GM19372 (cell line): ENCODE data around the gene RSPRY1.
"Not testable (repeated sequence)": the region's sequence is repeated elsewhere in the genome, so short reads cannot be mapped to it uniquely, and the experiment has no call there.

Source experiments
- ATAC-seq: cut with Tn5 transposase; IDR thresholded peaks from one replicate; pipeline ENCODE4 v1.9.1; 2021; ENCODE audit warnings: mild to moderate bottlenecking, low read depth, moderate library complexity; ENCODE audit not compliant: unreplicated experiment

The RSPRY1 gene

DNA sequence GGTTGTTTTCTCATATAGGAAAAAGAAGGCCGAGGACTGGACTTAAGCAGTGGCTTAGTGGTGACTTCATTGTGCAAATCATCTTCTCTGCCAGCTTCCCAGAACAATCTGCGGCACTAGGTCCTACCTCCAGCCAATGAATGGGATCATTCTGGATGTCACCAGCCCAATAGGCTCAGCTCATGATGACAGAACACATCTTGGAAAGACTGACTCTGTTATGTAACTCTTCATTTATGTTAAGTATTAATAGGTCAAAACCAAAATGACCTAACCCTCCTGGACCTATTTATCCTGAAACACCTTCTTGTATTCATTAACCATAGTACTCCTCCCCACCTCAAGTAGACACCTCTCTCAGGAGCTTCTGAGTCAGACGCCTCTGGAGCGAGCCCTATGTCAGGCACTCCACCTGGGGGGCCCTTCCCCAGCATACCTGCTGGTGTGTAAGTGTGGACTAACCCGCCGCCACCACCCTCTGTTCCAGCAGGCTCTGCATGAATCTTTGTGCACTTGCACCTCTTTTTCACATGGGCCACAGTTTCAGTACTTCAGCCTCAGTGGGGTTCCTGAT, 66.1 kb downstream of the RSPRY1 start:
- ATAC-seq, result no peak

DNA sequence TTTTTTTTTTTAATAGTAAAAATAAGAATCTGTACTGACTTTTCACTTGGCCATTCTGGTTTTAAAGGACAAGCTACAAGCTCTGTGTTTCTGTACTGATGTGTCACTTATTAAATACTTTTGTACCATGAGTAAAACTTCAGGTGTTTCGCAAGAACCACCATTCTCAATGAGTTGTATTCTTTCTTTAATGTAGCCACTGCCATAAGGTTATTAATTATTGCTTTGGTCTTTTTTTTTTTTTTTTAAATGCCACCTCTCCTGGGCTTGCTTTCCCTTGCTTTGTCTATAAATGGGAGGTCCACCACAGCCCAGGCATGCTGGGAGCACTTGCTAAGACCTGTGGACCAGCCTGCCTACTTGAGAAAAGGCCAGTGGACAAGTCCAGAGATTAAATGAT, 67.3 kb downstream of the RSPRY1 start:
- no peak for ATAC-seq

DNA sequence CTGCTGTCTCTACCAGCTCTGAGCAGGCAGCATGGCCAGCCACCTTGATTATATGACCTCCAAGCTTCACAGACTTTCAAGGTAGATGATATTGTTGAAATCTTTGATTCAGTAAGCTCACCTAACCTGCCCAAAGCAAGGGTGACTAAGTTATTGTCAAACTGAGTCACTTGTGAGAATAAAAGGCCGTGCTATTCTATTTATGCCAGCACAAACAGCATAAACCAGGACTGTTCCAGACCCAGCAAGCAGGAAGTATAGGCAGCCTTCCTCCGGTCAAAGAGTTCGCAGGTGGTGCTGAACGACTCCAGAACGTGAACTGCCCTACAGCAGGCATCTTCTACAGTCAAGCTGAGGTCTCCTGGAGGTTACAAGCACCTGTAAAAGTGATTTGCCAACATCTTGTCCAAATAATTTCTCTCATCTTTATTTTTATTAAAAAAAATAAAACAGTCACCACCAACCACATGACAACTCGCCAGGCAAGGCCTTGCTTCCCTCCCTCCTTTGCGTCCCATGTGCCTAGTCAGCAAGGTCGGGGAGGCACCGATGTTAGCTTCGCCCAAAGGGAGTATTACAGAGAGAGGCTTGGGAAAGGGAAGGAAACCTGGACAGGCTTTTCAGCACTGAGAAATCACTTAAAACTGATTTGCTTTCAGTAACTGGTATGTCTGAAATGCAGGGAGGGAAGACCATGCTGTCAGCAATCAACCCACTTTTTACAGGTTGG, 69.7 kb downstream of the RSPRY1 start:
- ATAC-seq, result no peak

DNA sequence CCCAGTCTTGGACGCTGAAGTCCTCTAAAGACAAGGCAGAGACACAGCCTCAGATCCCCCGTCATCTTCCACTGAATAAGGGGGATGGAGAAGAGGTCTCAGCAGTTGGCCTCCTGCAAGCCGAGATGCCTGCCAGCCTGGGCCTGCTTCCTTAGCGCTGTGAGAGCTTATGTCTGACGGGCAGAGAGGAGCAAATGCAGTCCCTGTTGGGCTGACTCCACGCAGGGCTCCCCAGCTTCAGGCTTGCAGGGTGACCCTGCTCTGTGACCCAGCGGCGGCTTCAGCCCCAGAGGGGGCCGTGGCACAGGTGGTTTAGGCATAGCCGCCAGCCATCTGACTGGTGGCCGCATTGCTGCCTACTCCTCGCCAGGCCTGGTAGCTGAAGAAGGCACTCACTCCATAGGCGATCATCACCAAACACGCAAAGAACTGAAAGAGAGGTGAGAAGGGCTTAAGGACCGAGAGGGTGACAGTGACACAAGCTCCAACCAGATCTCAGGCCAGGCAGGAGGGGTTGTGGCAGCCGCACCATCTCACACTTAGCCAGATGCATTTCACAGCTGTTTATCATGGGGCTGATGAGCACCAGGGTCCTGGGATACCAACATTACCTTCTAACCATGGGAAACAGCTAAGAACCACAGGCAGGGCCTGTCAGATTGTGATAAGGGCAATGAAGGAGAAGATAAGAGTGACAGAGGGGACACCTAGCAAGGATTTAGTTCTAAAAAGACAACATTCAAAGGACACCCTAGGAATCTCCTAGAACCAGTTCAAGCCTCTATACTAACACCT, 70.7 kb downstream of the RSPRY1 start:
- ATAC-seq, result no peak

DNA sequence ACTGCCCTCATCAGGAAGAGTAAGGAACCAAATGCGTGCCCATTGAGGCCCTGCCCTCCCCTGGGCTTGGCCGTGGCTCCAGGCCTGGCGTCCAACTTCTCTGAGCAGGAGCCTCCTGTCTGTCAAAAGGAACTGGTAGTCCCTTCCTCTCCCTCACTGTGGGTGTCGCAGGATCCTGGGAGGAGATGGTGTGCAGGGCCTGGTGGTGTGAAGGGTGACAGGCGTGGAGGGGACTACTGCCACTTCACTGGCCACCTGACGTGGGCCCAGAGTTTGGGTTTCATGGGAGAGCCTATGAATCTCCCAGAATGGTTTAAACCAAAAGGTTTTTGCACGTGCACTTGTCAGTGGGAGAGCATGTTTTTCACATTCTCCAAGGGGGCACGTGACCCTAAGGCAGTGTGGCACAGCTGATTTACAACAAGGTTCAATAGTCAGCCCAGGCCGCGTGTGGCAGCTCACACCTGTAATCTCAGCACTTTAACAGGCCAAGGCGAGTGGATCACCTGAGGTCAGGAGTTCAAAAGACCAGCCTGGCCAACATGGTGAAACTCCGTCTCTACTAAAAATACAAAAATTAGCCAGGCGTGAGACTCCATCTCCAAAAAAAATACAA, 71.4 kb downstream of the RSPRY1 start:
- no peak for ATAC-seq

DNA sequence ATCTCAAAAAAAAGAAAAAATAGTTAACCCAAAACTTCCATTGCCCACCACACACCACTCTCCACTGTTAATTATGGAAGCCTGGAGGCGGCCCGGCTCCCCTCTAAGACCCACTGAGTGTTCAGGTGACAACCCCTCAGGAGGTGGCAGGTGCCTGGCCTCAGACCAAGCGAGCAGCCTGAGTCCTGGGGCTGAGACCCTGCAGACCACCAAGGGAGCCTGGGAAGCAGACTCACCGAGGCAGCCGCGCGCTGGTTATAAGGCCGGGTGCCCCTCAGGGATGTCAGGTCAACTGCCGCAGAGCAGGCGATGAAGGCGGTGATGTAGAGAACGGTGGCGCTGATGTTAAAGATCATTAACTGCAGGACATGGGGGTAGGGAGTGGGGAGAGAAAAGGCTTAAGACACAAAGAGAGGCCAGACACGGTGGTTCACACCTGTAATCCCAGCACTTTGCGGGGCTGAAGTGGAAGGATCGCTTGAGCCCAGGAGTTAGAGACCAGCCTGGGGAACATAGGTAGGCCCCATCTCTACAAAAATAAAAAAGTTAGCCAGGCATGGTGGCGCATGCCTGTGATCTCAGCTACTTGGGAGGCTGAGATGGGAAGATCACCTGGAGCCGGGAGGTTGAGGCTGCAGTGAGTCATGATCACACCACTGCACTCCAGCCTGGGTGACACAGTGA, 72.2 kb downstream of the RSPRY1 start:
- no peak for ATAC-seq

DNA sequence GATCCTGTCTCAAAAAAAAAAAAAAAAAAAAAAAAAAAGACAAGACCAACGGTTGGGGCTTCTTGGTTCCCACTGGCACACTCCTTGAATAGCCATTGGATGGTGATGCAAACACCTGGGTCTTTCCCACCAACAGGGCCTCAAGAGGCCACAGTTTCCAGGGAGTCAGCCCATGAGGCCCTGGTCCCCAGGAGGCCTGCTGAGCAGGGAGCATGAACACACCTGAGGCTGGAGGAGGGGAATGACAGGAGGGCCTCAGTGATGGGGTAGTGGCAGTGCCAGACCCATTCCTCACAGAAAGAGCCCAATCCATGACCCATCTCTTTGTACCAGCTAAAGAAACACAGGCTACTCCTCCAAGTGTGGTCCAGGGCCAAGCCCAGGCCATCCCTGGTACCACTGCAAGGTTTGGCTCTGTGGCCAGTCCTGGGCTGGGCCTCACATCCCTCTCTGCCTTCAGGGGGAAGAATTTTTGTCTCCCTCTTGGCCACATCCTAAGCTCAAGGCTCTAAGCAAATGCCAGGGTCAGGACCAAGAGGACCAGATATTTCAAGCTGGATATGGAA, 72.9 kb downstream of the RSPRY1 start:
- no peak for ATAC-seq

DNA sequence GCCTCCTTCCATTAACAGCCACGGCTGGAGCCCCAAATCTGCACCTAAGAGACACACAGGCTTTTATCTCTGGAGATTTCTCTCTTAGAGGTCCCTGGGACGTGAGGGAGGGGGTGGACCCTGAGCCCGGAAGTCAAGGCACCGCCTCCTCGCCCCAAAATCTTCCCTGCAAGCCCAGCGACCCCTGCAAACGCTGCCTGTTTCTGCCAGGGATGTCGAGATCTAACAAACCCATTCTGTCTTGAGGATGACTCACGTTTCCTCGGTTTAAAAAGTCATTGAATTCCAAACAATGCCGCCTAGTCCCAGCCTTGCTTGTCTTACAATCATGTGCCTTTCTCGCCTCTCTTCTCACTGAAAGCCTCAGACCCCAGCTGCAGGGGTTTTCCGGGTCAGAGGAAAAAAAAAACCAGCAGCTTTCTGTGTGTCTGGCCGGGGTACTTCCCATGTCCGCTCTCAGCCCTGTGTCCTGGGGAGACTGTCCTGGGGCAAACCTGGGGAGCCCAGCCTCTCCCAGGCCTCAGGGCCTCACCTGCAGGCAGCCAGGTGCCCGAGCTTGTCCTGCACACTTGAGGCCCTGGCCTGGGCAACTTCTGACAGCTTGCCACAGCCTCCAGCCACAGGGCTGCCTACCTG, 74.3 kb downstream of the RSPRY1 start:
- ATAC-seq, result no peak

DNA sequence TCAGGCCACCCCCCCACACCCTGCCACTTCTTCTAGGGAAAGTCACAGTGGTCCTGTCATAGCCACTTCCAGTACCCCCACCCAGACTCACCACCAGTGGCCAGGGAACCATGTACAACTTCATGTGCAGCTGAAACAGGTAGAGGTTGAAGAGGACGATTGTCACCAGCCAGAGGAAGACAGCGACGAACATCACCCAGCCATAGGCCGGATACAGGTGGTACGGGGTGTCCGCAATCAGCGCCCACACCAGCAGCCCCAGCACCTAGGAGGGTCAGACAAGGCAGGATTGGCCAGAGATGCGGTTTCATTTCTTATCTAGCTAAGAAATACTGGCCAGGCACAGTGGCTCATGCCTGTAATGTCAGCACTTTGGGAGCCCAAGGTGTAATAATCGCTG, 75.7 kb downstream of the RSPRY1 start:
- no peak for ATAC-seq

DNA sequence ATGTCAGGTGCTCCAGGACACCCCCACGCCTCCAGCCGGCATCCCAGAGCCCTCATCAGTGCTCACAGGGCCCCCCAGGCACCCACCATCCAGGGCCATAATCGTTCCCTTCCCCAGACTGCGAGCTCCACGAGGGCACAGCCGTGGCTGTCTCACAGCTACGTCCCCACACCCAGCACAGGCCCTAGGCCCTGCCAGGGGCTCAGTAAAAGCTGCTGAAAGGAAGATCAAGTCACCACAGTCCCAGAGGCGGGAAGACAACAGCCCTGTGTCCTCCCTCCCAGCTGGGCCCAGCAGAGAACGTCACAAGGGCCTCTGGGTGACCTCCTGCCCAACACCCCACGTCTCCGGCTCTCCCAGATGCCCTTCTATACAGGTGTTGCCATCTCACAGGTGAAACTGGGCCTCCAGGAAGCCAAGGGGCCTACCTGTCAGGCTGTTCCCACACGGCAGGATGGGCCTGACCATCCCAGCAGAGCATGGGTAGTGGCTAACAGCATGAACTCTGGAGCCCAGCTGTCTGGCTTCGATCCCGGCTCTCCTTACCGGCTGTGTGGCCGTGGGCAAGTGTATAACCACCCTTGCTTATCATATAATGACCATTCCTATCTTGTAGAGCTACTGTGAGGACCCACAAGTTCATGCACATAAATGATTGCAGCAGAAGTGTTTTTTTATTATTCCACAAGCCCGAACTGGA, 76.9 kb downstream of the RSPRY1 start:
- ATAC-seq, result no peak

DNA sequence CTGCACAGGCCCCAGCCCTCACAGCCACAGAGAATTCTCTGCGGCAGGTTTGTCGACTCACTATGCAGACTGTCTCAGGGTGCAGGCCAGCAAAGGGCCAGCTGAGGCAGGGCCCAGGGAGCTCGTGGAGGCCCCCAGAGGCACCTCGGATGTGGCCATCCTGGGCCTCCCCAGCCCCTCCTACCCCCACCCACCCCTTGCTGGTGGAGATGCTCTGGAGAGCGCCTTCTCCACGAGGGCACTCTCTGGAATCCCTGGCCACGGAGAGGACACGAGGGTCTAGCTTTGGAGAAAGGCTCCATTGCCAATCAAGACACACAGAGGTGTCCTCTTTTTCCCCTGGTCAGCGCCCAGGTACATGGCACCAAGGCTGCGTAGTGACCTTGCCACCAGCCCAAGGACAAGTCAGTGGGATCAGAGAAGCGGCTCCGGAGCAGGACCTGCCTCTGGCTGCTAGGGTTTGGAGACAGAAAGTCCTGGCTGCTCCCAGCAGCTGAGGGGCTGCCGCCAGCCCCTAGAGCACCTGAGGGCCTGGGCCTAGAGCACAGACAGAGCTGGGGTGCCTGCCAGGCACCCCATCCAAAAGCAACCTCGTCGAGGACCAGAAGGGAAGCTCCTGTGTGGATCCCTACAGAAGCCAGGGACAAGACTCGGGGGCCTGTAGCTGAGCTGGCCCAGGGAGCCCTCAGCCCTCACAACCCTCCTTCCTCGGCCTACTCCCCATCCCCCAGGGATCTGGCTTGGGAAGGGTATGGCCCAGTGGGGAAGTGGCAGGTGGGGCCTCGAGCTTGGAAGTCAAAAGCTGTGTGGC, 77.6 kb downstream of the RSPRY1 start:
- no peak for ATAC-seq

DNA sequence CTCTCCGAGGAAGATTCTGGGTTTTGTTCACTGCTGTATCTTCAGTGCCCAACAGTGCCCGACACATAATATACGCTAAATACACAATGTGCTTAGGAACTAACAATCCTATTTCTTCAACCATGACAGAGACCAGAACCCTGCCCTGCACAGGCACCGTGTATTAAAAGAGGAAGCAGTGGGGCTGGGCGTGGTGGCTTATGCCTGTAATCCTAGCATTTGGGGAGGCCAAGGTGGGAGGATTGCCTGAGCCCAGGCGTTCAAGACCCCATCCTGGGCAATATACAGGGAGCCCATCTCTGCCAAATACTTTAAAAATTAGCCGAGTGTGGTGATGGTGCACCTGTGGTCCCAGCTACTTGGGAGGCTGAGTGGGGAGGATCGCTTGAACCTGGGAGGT, 78.3 kb downstream of the RSPRY1 start:
- ATAC-seq, result no peak

DNA sequence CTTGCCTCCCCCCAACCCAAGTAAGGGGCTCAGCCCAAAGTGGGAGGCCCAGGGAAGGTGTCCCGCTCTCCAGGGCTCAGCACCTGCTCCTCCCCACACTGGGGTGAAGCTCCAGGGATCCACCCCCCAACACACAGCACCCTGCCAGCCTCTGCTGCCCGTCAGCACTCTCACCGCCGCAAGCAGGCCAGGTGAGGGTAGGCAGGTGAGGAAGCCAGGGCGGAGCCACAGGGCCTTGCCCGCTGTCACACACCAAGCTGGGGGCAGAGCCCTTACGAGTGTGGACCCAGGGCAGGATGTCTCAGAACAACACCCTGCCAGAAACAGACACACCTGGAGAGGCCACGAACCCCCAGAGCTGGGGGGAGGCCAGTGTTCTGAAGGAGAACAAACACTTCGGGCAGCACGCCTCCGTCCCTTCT, 78.8 kb downstream of the RSPRY1 start:
- no peak for ATAC-seq

DNA sequence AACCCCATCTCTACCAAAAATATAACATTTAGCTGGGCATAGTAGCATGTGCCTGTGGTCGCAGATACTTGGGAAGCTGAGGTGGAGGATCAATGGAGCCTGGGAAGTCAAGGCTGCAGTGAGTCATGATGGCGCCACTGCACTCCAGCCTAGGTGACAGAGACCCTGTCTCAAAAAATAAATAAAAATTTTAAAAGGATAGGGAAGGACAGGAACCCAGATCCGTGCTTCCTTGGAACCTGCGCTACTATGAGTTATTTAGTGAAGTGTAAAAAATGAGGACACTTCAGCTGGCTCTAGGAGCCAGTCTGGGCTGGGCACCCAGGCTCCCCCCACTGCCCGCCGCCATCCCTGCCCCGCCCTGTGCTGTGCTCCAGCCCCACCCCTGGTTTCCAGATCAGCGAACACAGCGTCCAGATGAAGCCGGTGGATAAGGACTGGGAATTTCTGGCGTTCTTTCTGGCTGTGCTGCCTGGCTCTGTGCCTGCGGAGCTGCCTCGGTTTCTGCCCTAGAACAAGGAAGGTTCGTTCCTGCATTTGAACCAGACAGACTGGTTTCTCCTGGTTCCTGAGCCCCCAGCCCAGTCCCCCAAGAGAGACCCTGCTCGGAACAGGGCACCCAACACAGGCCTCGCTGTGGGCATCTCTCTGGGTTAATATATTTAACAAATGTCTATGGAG, 79.9 kb downstream of the RSPRY1 start:
- no peak for ATAC-seq

DNA sequence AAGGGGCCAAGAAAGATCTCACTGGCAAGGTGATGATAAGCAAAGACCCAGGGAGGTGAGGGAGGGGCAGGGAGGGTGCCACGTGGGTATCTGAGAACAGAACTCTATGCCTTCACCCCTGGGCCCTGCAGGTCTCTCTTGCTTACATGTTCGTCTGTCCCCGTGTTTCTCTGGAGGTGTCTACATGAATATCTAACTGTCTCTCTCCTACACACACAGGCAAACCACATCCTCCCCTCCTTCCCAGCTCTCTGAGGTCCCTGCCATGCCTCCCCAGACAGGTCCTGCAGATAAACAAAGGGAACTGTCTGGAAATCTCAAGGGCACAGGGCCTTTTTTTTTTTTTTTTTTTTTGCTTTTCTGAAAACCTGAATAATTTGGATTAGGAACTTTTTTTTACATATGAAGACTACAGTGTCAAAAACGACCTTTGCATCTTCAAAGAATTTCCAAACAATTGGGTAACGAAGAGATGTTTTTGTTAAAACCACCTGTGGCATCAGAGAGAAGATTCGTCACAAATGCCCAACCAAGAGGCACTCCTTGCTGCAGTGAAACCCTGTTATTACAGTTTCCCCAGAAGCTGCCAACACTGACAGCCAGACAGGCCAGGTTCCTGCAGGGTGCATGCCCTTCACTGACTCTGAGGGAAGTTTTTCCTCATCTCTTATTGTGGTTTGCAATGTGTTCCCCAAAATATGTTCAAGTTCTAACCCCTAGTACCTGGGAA, 80.6 kb downstream of the RSPRY1 start:
- no peak for ATAC-seq

DNA sequence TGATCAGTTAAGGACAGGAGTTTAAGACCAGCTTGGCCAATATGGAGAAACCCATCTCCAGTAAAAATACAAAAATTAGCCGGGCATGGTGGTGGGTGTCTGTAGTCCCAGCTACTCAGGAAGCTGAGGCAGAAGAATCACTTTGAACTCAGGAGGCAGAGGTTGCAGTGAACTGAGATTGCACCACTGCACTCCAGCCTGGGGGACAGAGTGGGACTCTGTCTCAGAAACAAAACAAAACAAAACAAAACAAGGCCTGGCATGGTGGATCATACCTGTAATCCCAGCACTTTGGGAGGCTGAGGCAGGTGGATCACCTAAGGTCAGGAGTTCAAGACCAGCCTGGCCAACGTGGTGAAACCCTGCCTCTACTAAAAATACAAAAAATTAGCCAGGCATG, 81.2 kb downstream of the RSPRY1 start:
- ATAC-seq, result not testable (repeated sequence)
